Sigmoid colon (tissue), 4 donors: ENCODE results near the gene SPOCD1.

ENCODE experiments used
- EP300 ChIP-seq, 4 donors: sonication (generic); formaldehyde crosslinking; IDR thresholded peaks; one replicate each; pipeline ENCODE4 v1.6.1; 2017; ENCODE audit warnings: antibody characterized with exemption in 4 of 4
- POLR2A ChIP-seq, 2 donors: fragments of 450-650 bp; IDR thresholded peaks; one replicate each; pipeline ENCODE4 v1.6.1; 2016; ENCODE audit warnings: antibody characterized with exemption in 2 of 2, mild to moderate bottlenecking in 2 of 2, moderate library complexity in 2 of 2
- POLR2AphosphoS5 ChIP-seq, 4 donors: sonication (generic); formaldehyde crosslinking; IDR thresholded peaks; one replicate each; pipeline ENCODE4 v1.6.1; 2017; ENCODE audit warnings: antibody characterized with exemption in 4 of 4
- TF ChIP-seq, protein P1 (sequence below), 4 experiments: fragments of 450-650 bp in 3 of 4; fragments of 200-600 bp in 1 of 4; IDR thresholded peaks; one replicate each; pipeline ENCODE4 v1.5.1; 2016 to 2019; ENCODE audit warnings: antibody characterized with exemption in 4 of 4, mild to moderate bottlenecking in 3 of 4, moderate library complexity in 2 of 4

DNA sequence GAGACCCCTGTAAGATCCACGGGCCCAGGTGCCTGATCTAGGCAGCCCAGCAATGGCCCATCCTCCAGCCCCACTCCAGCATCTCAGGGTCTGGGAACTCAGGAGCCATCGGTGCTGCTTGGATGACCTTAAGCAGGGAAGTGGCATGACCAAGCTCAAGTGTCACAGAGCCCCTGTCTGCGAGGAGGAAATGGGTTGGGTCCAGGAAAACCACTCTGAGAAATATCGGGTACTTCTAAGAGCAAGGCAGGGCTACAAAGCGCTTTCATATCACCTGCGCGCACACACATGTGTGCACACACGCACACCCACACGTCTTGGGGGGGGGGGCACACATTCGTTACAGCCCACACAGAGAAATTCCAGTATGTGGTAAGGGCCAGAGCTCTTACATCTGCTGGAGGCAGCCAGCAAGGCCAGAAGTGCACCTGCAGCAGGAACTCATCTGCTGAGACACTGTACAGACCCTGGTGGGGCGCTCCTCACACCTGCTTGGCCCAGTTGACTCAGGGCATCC is 32.6 kb upstream of the SPOCD1 start:
- TF ChIP-seq, protein P1, sequence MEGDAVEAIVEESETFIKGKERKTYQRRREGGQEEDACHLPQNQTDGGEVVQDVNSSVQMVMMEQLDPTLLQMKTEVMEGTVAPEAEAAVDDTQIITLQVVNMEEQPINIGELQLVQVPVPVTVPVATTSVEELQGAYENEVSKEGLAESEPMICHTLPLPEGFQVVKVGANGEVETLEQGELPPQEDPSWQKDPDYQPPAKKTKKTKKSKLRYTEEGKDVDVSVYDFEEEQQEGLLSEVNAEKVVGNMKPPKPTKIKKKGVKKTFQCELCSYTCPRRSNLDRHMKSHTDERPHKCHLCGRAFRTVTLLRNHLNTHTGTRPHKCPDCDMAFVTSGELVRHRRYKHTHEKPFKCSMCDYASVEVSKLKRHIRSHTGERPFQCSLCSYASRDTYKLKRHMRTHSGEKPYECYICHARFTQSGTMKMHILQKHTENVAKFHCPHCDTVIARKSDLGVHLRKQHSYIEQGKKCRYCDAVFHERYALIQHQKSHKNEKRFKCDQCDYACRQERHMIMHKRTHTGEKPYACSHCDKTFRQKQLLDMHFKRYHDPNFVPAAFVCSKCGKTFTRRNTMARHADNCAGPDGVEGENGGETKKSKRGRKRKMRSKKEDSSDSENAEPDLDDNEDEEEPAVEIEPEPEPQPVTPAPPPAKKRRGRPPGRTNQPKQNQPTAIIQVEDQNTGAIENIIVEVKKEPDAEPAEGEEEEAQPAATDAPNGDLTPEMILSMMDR (IDR thresholded peaks at IDR 0.05): no peak
- no peak for TF ChIP-seq POLR2A (IDR thresholded peaks at IDR 0.05)
- no peak for TF ChIP-seq POLR2AphosphoS5 (IDR thresholded peaks at IDR 0.05)
- TF ChIP-seq EP300 (IDR thresholded peaks at IDR 0.05): no peak
